GM12878 (cell line): ENCODE data around the gene CACNA1D. TPM values are rescaled to one million over a fixed set of nuclear protein-coding genes. Genes with fewer than 3 reads are reported as not detected.

Experiments used
- ATAC-seq: fragments of 200-7000 bp; cut with Tn5 transposase; 3 replicates; pipeline ENCODE4 v1.9.1; 2020; ENCODE audit warnings: mild to moderate bottlenecking, moderate library complexity
- BruUV-seq: library from RNA; stranded (reverse); fragments of 400-500 nt; replicated peaks from 2 replicates; lab custom pipeline; 2021; lab: Mats Ljungman, UMichigan
- CTCF ChIA-PET: fragments of 300-600 bp; sonication (Branson Sonifier 250); formaldehyde crosslinking; extraction: SDS; loops from one replicate; lab custom pipeline; 2021; ENCODE audit warnings: inconsistent platforms; lab: Yijun Ruan, JAX
- POLR2A ChIA-PET: fragments of 350-600 bp; formaldehyde crosslinking; extraction: SDS; loops from one replicate; lab custom pipeline; 2021; ENCODE audit warnings: inconsistent platforms; lab: Charles Lee
- RAD21 ChIA-PET: fragments of 300-600 bp; sonication (Branson Sonifier 250); formaldehyde crosslinking; loops from one replicate; lab custom pipeline; 2023; ENCODE audit warnings: antibody characterized with exemption; ENCODE audit not compliant: unreplicated experiment; lab: Charles Lee
- SMC1A ChIA-PET: fragments of 300-600 bp; sonication (Branson Sonifier 250); formaldehyde crosslinking; loops from one replicate; lab custom pipeline; 2023; ENCODE audit not compliant: unreplicated experiment, uncharacterized antibody; lab: Charles Lee
- DNase-seq: peaks from one replicate; pipeline ENCODE4 v3.0.0-alpha.2; 2011; ENCODE audit warnings: low read depth, low spot score
- FAIRE-seq: peaks from 3 replicates; lab custom pipeline; 2011; peaks lifted over from hg19 to GRCh38; lab: Jason Lieb, UNC
- H2AFZ ChIP-seq: 2 replicates; pipeline ENCODE4 v1.6.0; 2011; ENCODE audit warnings: low read depth, low read length, control low read depth; ENCODE audit not compliant: control insufficient read depth
- H3K27ac ChIP-seq: 2 replicates; pipeline ENCODE4 v1.5.1; 2011; ENCODE audit warnings: control low read depth; ENCODE audit not compliant: control insufficient read depth, insufficient read depth
- H3K27me3 ChIP-seq, 2 experiments: replicated peaks in 1 of 2; 2 replicates each; pipeline versions ENCODE4 v1.6.0 to v1.6.1; 2011; ENCODE audit warnings: low read length in 1 of 2; ENCODE audit not compliant: control insufficient read depth in 2 of 2, insufficient read depth in 2 of 2
- H3K36me3 ChIP-seq, 2 experiments: 2 replicates each; pipeline ENCODE4 v1.5.1; 2011; ENCODE audit warnings: low read length in 1 of 2; ENCODE audit not compliant: control insufficient read depth in 2 of 2, insufficient read depth in 2 of 2
- H3K4me1 ChIP-seq: 2 replicates; pipeline ENCODE4 v1.6.1; 2011; ENCODE audit warnings: mild to moderate bottlenecking, low read length, moderate library complexity, mixed read lengths; ENCODE audit not compliant: control insufficient read depth, insufficient read depth
- H3K4me2 ChIP-seq: 2 replicates; pipeline ENCODE4 v1.6.0; 2011; ENCODE audit warnings: control low read depth; ENCODE audit not compliant: control insufficient read depth, insufficient read depth
- H3K4me3 ChIP-seq: fragments of 200-600 bp; sonication (generic); 2 replicates; pipeline ENCODE4 v1.5.1; 2016
- H3K79me2 ChIP-seq: 2 replicates; pipeline ENCODE4 v1.6.0; 2011; ENCODE audit warnings: low read length; ENCODE audit not compliant: control insufficient read depth, insufficient read depth
- H3K9ac ChIP-seq: 2 replicates; pipeline ENCODE4 v1.8.0; 2011; ENCODE audit warnings: low read length, control low read depth, mixed read lengths; ENCODE audit not compliant: control insufficient read depth, insufficient read depth
- H3K9me3 ChIP-seq: replicated peaks from 3 replicates; pipeline ENCODE4 v1.5.1; 2011; ENCODE audit warnings: mild to moderate bottlenecking, low read length; ENCODE audit not compliant: control insufficient read depth, insufficient read depth
- H4K20me1 ChIP-seq: 2 replicates; pipeline ENCODE4 v1.6.0; 2011; ENCODE audit not compliant: control insufficient read depth, insufficient read depth
- ATF7 ChIP-seq: fragments of 450-650 bp; IDR thresholded peaks from 2 replicates; pipeline ENCODE4 v1.6.1; 2016; ENCODE audit warnings: low read depth, mild to moderate bottlenecking
- CHD1 ChIP-seq: IDR thresholded peaks from 2 replicates; pipeline ENCODE4 v1.6.1; 2012; ENCODE audit warnings: low read depth, low read length, improper control_type of control experiment
- CHD4 ChIP-seq: fragments of 200-600 bp; sonication (generic); IDR thresholded peaks from 2 replicates; pipeline ENCODE4 v1.6.1; 2016; ENCODE audit warnings: mild to moderate bottlenecking
- CREB1 ChIP-seq: IDR thresholded peaks from 2 replicates; pipeline ENCODE4 v1.6.1; 2012; ENCODE audit warnings: low read depth, mild to moderate bottlenecking, inconsistent platforms
- CREM ChIP-seq: IDR thresholded peaks from 2 replicates; pipeline ENCODE4 v1.6.1; 2014; ENCODE audit warnings: antibody characterized with exemption, low read depth
- GABPA ChIP-seq: IDR thresholded peaks from 2 replicates; pipeline ENCODE4 v1.6.1; 2014; ENCODE audit warnings: antibody characterized with exemption, low read depth, mild to moderate bottlenecking, inconsistent platforms
- IRF3 ChIP-seq: fragments of 450-650 bp; IDR thresholded peaks from 2 replicates; pipeline ENCODE4 v1.6.1; 2014; ENCODE audit warnings: mild to moderate bottlenecking
- MYB ChIP-seq: fragments of 150-350 bp; IDR thresholded peaks from 2 replicates; pipeline ENCODE4 v1.6.1; 2014; ENCODE audit warnings: mild to moderate bottlenecking, low read depth, low read length, borderline replicate concordance
- NFXL1 ChIP-seq: fragments of 450-650 bp; IDR thresholded peaks from 2 replicates; pipeline ENCODE4 v1.6.1; 2017; ENCODE audit warnings: antibody characterized with exemption, mild to moderate bottlenecking, borderline replicate concordance
- NR2F1 ChIP-seq: fragments of 450-650 bp; conservative IDR thresholded peaks from 2 replicates; pipeline ENCODE4 v1.6.1; 2017; ENCODE audit warnings: mild to moderate bottlenecking
- PRDM15 ChIP-seq: fragments of 450-650 bp; formaldehyde crosslinking; IDR thresholded peaks from 2 replicates; pipeline ENCODE4 v1.4.0; 2020; ENCODE audit warnings: mild to moderate bottlenecking, moderate library complexity
- SMAD1 ChIP-seq: fragments of 450-650 bp; IDR thresholded peaks from 2 replicates; pipeline ENCODE4 v1.6.1; 2018; ENCODE audit warnings: mild to moderate bottlenecking, low read depth; ENCODE audit not compliant: partially characterized antibody
- TCF3 ChIP-seq: IDR thresholded peaks from 2 replicates; pipeline ENCODE4 v1.6.1; 2012; ENCODE audit warnings: low read depth, mild to moderate bottlenecking, low read length, borderline replicate concordance; ENCODE audit not compliant: insufficient read depth
- WGBS: methylation state at CpG from one replicate; pipeline ENCODE4 v1.1.6; 2016; ENCODE audit warnings: low lambda C conversion rate; ENCODE audit not compliant: insufficient replicate concordance, insufficient coverage; ENCODE audit errors: missing lambda C conversion rate; 5-methylcytosine and 5-hydroxymethylcytosine counted together
- in situ Hi-C: fragments of 300-500 bp; cut with MboI; formaldehyde crosslinking; loops from 9 replicates; pipeline ENCODE4 v1.14.3; 2018; ENCODE audit warnings: mixed read lengths
- intact Hi-C: fragments of 100-400 bp; cut with micrococcal nuclease; formaldehyde crosslinking; loops from one replicate; pipeline ENCODE4 v1.14.2; 2022; ENCODE audit not compliant: unreplicated experiment
- polyA plus RNA-seq, 11 experiments: library from polyadenylated mRNA; depleted of rRNA in 4 of 11; unstranded in 6 of 11; stranded (reverse) in 5 of 11; fragments of >200 nt; fragmentation: Nextera tagmentation in 4 of 11; fragmentation: Illumina TruSeq in 1 of 11; extraction: Ambion mirVana in 4 of 11; extraction: Trizol in 1 of 11; gene quantifications; 1 replicate in 1 of 11; 2 replicates in 10 of 11; pipeline versions ENCODE4 v1.2.1 to v1.2.3, GENCODE V29; 2011 to 2016; ENCODE audit warnings: inconsistent platforms in 2 of 11, missing spikeins in 2 of 11, low read depth in 1 of 11
- total RNA-seq, 4 experiments: library from RNA; depleted of rRNA in 3 of 4; stranded (reverse); fragments of >200 nt in 3 of 4; fragmentation: Illumina TruSeq in 1 of 4; extraction: Trizol in 1 of 4; gene quantifications; 2 replicates each; pipeline versions ENCODE4 v1.2.1 to v1.2.3, GENCODE V29; 2013 to 2021
- TF ChIP-seq, protein P1 (sequence below): fragments of 450-650 bp; IDR thresholded peaks from 2 replicates; pipeline ENCODE4 v1.6.1; 2017; ENCODE audit warnings: mild to moderate bottlenecking
- TF ChIP-seq, protein P2 (sequence below): IDR thresholded peaks from 2 replicates; pipeline ENCODE4 v1.6.1; 2012; ENCODE audit warnings: low read depth, low read length, improper control_type of control experiment
- TF ChIP-seq, protein P3 (sequence below): fragments of 450-650 bp; IDR thresholded peaks from 2 replicates; pipeline ENCODE4 v1.6.1; 2017; ENCODE audit warnings: mild to moderate bottlenecking, low read depth, inconsistent platforms; ENCODE audit not compliant: poor library complexity, severe bottlenecking

CACNA1D gene
- total and polyA plus RNA-seq, 10 of the 15 experiments (the other 5 are each of a cell fraction or from before 2014, with no cell fraction given), result 0.21 to 24.4 (median 1.6) TPM

GRCh38 chr3:53460326-53460725, 34.1 kb upstream of the CACNA1D start:
- DNase-seq, result no peak
- no peaks in the 10 kb centered on the region for H3K4me1 ChIP-seq
- H3K79me2 ChIP-seq, result no peaks in the 10 kb centered on the region
- in situ Hi-C loops (no loop called here), intact Hi-C loops (no loop called here)
- ChIA-PET SMC1A (interaction anchor here (0.7 kb wide), 1 partner anchor 83 kb away, joined by 3 read pairs; no protein-coding TSS in a partner anchor), CTCF (no interaction called here), RAD21 (no interaction called here), POLR2A (no interaction called here)
- no peaks in the 10 kb centered on the region for H4K20me1 ChIP-seq
- H2AFZ ChIP-seq, result no peak overlapping the region
- H3K9me3 ChIP-seq, result no peaks in the 10 kb centered on the region
- peaks cover 0 to 3% of the 10 kb centered on the region in 2 experiments; a peak in 1 of 4 replicates for H3K27me3 ChIP-seq
- H3K36me3 ChIP-seq, result no peaks in the 10 kb centered on the region
- H3K27ac ChIP-seq, result no peak overlapping the region
- no peak overlapping the region for H3K4me3 ChIP-seq
- 81% methylated on average over 1 of the region's 1 CpG for WGBS
- FAIRE-seq, result no peak
- no TSS peak for BruUV-seq
- ATAC-seq, result no peak
- H3K9ac ChIP-seq, result no peak overlapping the region
- no peak overlapping the region for H3K4me2 ChIP-seq
- TF ChIP-seq PRDM15 (CRISPR knock-in tag) (no peak), NR2F1 (no peak), SMAD1 (no peak), CREB1 (no peak), CHD4 (no peak), CREM (no peak), MYB (no peak), IRF3 (no peak), ATF7 (no peak), NFXL1 (no peak), CHD1 (no peak), GABPA (no peak), TCF3 (no peak)
- TF ChIP-seq, protein P1, sequence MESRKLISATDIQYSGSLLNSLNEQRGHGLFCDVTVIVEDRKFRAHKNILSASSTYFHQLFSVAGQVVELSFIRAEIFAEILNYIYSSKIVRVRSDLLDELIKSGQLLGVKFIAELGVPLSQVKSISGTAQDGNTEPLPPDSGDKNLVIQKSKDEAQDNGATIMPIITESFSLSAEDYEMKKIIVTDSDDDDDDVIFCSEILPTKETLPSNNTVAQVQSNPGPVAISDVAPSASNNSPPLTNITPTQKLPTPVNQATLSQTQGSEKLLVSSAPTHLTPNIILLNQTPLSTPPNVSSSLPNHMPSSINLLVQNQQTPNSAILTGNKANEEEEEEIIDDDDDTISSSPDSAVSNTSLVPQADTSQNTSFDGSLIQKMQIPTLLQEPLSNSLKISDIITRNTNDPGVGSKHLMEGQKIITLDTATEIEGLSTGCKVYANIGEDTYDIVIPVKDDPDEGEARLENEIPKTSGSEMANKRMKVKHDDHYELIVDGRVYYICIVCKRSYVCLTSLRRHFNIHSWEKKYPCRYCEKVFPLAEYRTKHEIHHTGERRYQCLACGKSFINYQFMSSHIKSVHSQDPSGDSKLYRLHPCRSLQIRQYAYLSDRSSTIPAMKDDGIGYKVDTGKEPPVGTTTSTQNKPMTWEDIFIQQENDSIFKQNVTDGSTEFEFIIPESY, result no peak
- TF ChIP-seq, protein P2, sequence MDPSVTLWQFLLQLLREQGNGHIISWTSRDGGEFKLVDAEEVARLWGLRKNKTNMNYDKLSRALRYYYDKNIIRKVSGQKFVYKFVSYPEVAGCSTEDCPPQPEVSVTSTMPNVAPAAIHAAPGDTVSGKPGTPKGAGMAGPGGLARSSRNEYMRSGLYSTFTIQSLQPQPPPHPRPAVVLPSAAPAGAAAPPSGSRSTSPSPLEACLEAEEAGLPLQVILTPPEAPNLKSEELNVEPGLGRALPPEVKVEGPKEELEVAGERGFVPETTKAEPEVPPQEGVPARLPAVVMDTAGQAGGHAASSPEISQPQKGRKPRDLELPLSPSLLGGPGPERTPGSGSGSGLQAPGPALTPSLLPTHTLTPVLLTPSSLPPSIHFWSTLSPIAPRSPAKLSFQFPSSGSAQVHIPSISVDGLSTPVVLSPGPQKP, result no peak
- TF ChIP-seq, protein P3, sequence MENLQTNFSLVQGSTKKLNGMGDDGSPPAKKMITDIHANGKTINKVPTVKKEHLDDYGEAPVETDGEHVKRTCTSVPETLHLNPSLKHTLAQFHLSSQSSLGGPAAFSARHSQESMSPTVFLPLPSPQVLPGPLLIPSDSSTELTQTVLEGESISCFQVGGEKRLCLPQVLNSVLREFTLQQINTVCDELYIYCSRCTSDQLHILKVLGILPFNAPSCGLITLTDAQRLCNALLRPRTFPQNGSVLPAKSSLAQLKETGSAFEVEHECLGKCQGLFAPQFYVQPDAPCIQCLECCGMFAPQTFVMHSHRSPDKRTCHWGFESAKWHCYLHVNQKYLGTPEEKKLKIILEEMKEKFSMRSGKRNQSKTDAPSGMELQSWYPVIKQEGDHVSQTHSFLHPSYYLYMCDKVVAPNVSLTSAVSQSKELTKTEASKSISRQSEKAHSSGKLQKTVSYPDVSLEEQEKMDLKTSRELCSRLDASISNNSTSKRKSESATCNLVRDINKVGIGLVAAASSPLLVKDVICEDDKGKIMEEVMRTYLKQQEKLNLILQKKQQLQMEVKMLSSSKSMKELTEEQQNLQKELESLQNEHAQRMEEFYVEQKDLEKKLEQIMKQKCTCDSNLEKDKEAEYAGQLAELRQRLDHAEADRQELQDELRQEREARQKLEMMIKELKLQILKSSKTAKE, result no peak
